G401.6 (cell line): Measurements from ENCODE around the gene SIGLEC6.

Experiments used
- FAIRE-seq: peaks from 2 replicates; lab custom pipeline; 2012; peaks lifted over from hg19 to GRCh38; lab: Jason Lieb, UNC

SIGLEC6 gene

GRCh38 chr19:51548213-51548651 lies 16.8 kb upstream of the SIGLEC6 start:
- no peak for FAIRE-seq

GRCh38 chr19:51547397-51548212 lies 16.1 kb upstream of the SIGLEC6 start:
- FAIRE-seq, result no peak

- no peak for FAIRE-seq
Observed at GRCh38 chr19:51546650-51547396, 15.4 kb upstream of the SIGLEC6 start.

GRCh38 chr19:51546107-51546649 lies 14.7 kb upstream of the SIGLEC6 start:
- no peak for FAIRE-seq

- no peak for FAIRE-seq
Observed at GRCh38 chr19:51544038-51544437, 12.6 kb upstream of the SIGLEC6 start.

GRCh38 chr19:51542699-51543098 lies 11.2 kb upstream of the SIGLEC6 start:
- no peak for FAIRE-seq

- no peak for FAIRE-seq
Observed at GRCh38 chr19:51541458-51542357, 10.2 kb upstream of the SIGLEC6 start.

GRCh38 chr19:51539821-51540366 lies 8.4 kb upstream of the SIGLEC6 start:
- FAIRE-seq, result no peak

GRCh38 chr19:51535535-51535934 lies 4.1 kb upstream of the SIGLEC6 start:
- FAIRE-seq, result no peak

- no peak for FAIRE-seq
Observed at GRCh38 chr19:51530616-51531015, 854 bp downstream of the SIGLEC6 start.

GRCh38 chr19:51529301-51529700 lies 2.2 kb downstream of the SIGLEC6 start:
- FAIRE-seq, result no peak

GRCh38 chr19:51525651-51526050 lies 5.8 kb downstream of the SIGLEC6 start:
- FAIRE-seq, result no peak

GRCh38 chr19:51524666-51525264 lies 6.7 kb downstream of the SIGLEC6 start:
- FAIRE-seq, result no peak

GRCh38 chr19:51521781-51522180 lies 9.7 kb downstream of the SIGLEC6 start:
- FAIRE-seq, result no peak

GRCh38 chr19:51521357-51521756 lies 10.1 kb downstream of the SIGLEC6 start:
- no peak for FAIRE-seq

GRCh38 chr19:51520728-51521127 lies 10.7 kb downstream of the SIGLEC6 start:
- no peak for FAIRE-seq

- peak; percentile 78 for FAIRE-seq
Observed at GRCh38 chr19:51514866-51515481, 16.5 kb downstream of the SIGLEC6 start.

- FAIRE-seq, result no peak
Observed at GRCh38 chr19:51513968-51514367, 17.5 kb downstream of the SIGLEC6 start.

- no peak for FAIRE-seq
Observed at GRCh38 chr19:51511353-51511752, 20.1 kb downstream of the SIGLEC6 start.

GRCh38 chr19:51509823-51510660 lies 21.4 kb downstream of the SIGLEC6 start:
- no peak for FAIRE-seq
